Upper lobe of left lung (tissue), 6 donors: Measurements from ENCODE around the gene LYRM4. TPM values are rescaled to one million over a fixed set of nuclear protein-coding genes. Genes with fewer than 3 reads are reported as not detected.

Experiments used
- ATAC-seq, 2 donors: fragments of 200-7000 bp; cut with Tn5 transposase; one replicate each; pipeline ENCODE4 v1.9.1; 2022; ENCODE audit warnings: mild to moderate bottlenecking in 2 of 2, moderate library complexity in 2 of 2; ENCODE audit not compliant: low FRiP score in 2 of 2
- DNase-seq, 2 donors: peaks; one replicate each; pipeline ENCODE4 v3.0.0-alpha.2; 2019 to 2020
- H3K27ac ChIP-seq, 4 donors: fragments of 200-600 bp; sonication (generic); one replicate each; pipeline ENCODE4 v1.5.1; 2016 to 2019
- H3K27me3 ChIP-seq, 4 donors: fragments of 200-600 bp; sonication (generic); one replicate each; pipeline ENCODE4 v1.5.1; 2017 to 2019
- H3K36me3 ChIP-seq, 4 donors: fragments of 200-600 bp; sonication (generic); one replicate each; pipeline ENCODE4 v1.5.1; 2016 to 2019
- H3K4me1 ChIP-seq, 4 donors: fragments of 200-600 bp; sonication (generic); one replicate each; pipeline ENCODE4 v1.5.1; 2018 to 2019
- H3K4me3 ChIP-seq, 4 donors: fragments of 200-600 bp; sonication (generic); one replicate each; pipeline ENCODE4 v1.5.1; 2017 to 2019; ENCODE audit warnings: mild to moderate bottlenecking in 2 of 4, moderate library complexity in 1 of 4
- H3K9me3 ChIP-seq, 4 donors: fragments of 200-600 bp; sonication (generic); one replicate each; pipeline ENCODE4 v1.5.1; 2018 to 2019
- EP300 ChIP-seq, 4 donors: sonication (generic); formaldehyde crosslinking; IDR thresholded peaks; one replicate each; pipeline ENCODE4 v1.5.1; 2017; ENCODE audit warnings: antibody characterized with exemption in 4 of 4, control low read depth in 2 of 4
- POLR2A ChIP-seq, 4 donors: fragments of 450-650 bp; IDR thresholded peaks; one replicate each; pipeline ENCODE4 v1.5.1; 2016 to 2017; ENCODE audit warnings: antibody characterized with exemption in 4 of 4, mild to moderate bottlenecking in 2 of 4
- POLR2AphosphoS5 ChIP-seq, 2 donors: sonication (generic); formaldehyde crosslinking; IDR thresholded peaks; one replicate each; pipeline ENCODE4 v1.5.1; 2017; ENCODE audit warnings: antibody characterized with exemption in 2 of 2
- WGBS, 2 donors: methylation state at CpG; one replicate each; pipeline ENCODE4 v1.1.5; 2017 to 2018; 5-methylcytosine and 5-hydroxymethylcytosine counted together
- total RNA-seq, 6 donors: library from RNA; depleted of rRNA in 4 of 6; stranded (reverse); fragments of >200 nt in 4 of 6; gene quantifications; one replicate each; pipeline versions ENCODE4 v1.1.0 to v1.2.1, GENCODE V29; 2016 to 2021
- TF ChIP-seq, protein P1 (sequence below), 6 experiments: fragments of 450-650 bp in 4 of 6; fragments of 200-600 bp in 2 of 6; sonication (generic) in 2 of 6; IDR thresholded peaks; one replicate each; pipeline ENCODE4 v1.5.1; 2016 to 2019; ENCODE audit warnings: antibody characterized with exemption in 6 of 6
- donor health status: DM: no; HTN: no; CAD: no; lungs with moderate emphysema.
- donor health status: DM: no; HTN: yes; CAD: no; lungs with severe emphysema.

The LYRM4 gene
- total RNA-seq, 6 donors from 2014 or later = 5.8 to 24.1 (median 15.9) TPM

DNA sequence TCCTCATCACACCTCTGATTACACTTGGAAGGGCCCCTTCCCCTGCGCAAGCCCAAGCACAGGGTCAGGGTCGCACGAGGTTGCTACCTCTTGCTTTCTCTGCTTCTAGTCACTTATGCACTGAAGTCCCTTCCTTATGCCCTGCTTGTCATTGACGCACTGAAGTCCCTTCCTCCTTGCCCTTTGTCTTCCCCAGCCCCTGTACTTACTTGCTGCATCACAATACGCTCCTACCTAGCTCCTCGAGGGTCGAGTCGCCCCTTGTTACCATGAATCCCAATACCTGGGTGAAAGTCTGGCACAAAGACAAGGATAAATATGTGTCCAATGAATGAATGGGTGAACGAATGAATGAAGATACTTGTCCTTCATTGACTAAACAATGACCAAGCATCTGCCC is 75.9 kb downstream of the LYRM4 start:
- ATAC-seq (no peak), DNase-seq (no peak)
- 93% methylated on average over 9 of the region's 9 CpGs for WGBS, 2 donors
- no peaks in the 10 kb centered on the region for H3K27me3 ChIP-seq
- H3K27ac ChIP-seq = no peak overlapping the region
- TF ChIP-seq EP300 (IDR thresholded peaks at IDR 0.05) (no peak), POLR2A (IDR thresholded peaks at IDR 0.05) (no peak), POLR2AphosphoS5 (IDR thresholded peaks at IDR 0.05) (no peak)
- TF ChIP-seq, protein P1, sequence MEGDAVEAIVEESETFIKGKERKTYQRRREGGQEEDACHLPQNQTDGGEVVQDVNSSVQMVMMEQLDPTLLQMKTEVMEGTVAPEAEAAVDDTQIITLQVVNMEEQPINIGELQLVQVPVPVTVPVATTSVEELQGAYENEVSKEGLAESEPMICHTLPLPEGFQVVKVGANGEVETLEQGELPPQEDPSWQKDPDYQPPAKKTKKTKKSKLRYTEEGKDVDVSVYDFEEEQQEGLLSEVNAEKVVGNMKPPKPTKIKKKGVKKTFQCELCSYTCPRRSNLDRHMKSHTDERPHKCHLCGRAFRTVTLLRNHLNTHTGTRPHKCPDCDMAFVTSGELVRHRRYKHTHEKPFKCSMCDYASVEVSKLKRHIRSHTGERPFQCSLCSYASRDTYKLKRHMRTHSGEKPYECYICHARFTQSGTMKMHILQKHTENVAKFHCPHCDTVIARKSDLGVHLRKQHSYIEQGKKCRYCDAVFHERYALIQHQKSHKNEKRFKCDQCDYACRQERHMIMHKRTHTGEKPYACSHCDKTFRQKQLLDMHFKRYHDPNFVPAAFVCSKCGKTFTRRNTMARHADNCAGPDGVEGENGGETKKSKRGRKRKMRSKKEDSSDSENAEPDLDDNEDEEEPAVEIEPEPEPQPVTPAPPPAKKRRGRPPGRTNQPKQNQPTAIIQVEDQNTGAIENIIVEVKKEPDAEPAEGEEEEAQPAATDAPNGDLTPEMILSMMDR (IDR thresholded peaks at IDR 0.05) = no peak
- H3K4me1 ChIP-seq = no peaks in the 10 kb centered on the region
- H3K36me3 ChIP-seq = no peaks in the 10 kb centered on the region
- H3K9me3 ChIP-seq = no peaks in the 10 kb centered on the region
- no peak overlapping the region for H3K4me3 ChIP-seq

DNA sequence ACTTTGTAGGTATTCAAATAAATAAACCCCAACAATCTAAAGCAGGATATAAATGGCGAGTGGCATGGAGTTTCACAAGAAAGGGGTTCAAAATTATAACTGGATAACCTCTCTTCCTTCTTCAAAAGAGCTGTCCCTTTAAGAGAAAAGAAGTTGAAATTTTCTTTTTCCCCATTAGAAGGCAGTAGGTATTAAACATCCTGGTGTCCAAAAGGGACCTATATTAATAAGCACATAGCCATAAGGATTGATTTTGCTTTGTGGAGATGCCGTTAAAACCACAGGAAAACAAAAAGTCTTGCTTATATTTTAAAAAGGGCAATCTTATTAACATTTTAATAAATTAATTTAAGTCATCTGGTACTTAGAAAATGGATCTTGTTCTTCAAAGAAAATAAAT is 76.5 kb downstream of the LYRM4 start:
- ATAC-seq (no peak), DNase-seq (no peak)
- 65 to 73% methylated on average over 2 of the region's 2 CpGs for WGBS, 2 donors
- no peaks in the 10 kb centered on the region for H3K36me3 ChIP-seq
- H3K27me3 ChIP-seq = no peaks in the 10 kb centered on the region
- no peaks in the 10 kb centered on the region for H3K4me1 ChIP-seq
- no peak overlapping the region for H3K27ac ChIP-seq
- H3K4me3 ChIP-seq = no peak overlapping the region
- TF ChIP-seq EP300 (IDR thresholded peaks at IDR 0.05) = no peak
- TF ChIP-seq POLR2A (IDR thresholded peaks at IDR 0.05) = no peak
- TF ChIP-seq POLR2AphosphoS5 (IDR thresholded peaks at IDR 0.05) = no peak
- TF ChIP-seq, protein P1 (IDR thresholded peaks at IDR 0.05) = no peak
- H3K9me3 ChIP-seq = no peaks in the 10 kb centered on the region

DNA sequence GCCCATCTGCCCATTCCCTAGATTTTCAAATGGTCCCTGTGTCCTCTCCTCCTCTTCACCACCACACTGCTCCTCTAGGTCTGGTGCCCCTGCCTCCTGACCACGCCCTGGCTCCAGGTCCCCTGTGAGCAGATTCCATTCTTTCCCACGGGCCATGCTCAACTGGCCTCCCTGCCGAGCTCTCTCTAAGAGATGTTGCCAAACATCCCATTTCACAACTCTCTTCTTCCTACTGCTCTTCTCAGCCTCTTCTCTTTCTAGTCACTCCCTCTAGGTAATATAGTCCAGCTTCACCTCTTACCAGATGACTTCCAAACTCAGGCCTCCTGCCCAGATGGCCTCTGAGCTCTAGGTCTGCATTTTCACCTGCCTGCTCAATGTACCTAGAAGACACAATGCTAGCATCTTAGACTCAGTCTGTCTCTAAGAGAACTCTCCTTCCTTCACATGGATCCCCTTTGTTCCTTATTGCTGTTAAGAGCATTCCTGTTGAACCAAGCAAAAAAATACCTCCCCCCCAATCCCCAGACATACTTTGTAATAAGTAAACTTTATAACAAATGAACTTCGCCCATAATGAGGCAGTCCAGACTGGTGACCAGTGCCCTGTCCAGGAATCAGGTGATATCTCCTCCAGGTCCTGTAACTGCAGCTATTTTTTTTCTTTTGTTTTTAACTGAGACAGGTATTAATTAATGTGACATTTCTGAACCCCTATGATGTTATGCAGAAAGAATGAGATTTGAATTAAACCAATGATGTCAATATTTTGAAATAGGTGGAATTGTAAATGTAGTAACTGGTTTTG is 79.0 kb downstream of the LYRM4 start:
- Histone ChIP-seq H3K36me3 (no peaks in the 10 kb centered on the region), H3K27me3 (no peaks in the 10 kb centered on the region), H3K4me3 (no peak overlapping the region), H3K27ac (no peak overlapping the region), H3K4me1 (no peaks in the 10 kb centered on the region), H3K9me3 (no peaks in the 10 kb centered on the region)
- WGBS, 2 donors = 72 to 80% methylated on average over 4 of the region's 4 CpGs
- peak in 1 of 2 donors; percentile 8 for DNase-seq
- no peak for ATAC-seq
- TF ChIP-seq POLR2A (IDR thresholded peaks at IDR 0.05) = no peak
- no peak for TF ChIP-seq POLR2AphosphoS5 (IDR thresholded peaks at IDR 0.05)
- TF ChIP-seq, protein P1 (IDR thresholded peaks at IDR 0.05) = no peak
- TF ChIP-seq EP300 (IDR thresholded peaks at IDR 0.05) = no peak

DNA sequence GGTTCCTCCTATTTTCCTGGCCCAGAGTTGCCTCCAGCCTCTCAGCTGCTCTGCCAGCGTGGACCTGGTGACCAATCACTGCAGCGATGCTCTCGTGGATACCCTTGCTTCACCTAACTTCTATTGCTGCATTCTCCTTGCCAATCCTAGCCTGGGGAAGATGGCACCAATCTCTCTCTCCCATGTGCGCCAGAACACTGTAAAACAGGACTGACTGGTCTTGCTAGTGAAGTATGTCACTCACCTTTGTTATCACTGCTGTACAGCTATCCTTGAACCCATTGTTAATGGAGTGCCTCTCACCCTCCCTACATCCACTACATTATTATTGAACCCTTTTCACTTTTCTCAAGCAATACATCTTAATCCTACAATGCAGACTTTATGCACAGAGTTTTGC is 80.1 kb downstream of the LYRM4 start:
- TF ChIP-seq POLR2AphosphoS5 (IDR thresholded peaks at IDR 0.05) = no peak
- TF ChIP-seq POLR2A (IDR thresholded peaks at IDR 0.05) = no peak
- no peak for TF ChIP-seq EP300 (IDR thresholded peaks at IDR 0.05)
- TF ChIP-seq, protein P1 (IDR thresholded peaks at IDR 0.05) = no peak
- WGBS, 2 donors = 92 to 97% methylated on average over 4 of the region's 4 CpGs
- no peak for ATAC-seq

DNA sequence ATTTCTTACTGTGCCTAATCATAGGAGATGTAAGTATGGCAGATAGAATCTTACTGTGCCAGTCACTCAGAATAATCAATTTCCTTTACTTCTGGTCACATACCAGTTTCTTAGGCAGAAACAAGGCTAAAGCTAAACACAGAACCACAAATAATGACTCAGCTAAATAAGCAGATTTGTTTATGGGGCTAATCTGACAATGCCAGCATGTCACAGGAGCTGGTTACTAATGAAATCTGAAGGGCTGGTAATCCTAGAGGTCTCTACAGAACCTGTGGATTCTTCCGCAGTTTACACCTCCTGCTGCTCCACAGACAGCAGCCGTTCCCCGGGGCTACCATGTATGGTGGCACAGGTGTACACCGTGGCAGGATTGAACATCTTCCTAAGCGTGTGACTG is 80.8 kb downstream of the LYRM4 start:
- no peak for TF ChIP-seq EP300 (IDR thresholded peaks at IDR 0.05)
- TF ChIP-seq, protein P1 (IDR thresholded peaks at IDR 0.05) = no peak
- no peak for TF ChIP-seq POLR2A (IDR thresholded peaks at IDR 0.05)
- no peak for TF ChIP-seq POLR2AphosphoS5 (IDR thresholded peaks at IDR 0.05)
- Histone ChIP-seq H3K27me3 (no peaks in the 10 kb centered on the region), H3K27ac (no peak overlapping the region), H3K4me1 (peaks cover 0 to 7% (median 2%) of the 10 kb centered on the region in 4 donors), H3K9me3 (no peaks in the 10 kb centered on the region), H3K4me3 (no peak overlapping the region), H3K36me3 (no peaks in the 10 kb centered on the region)
- ATAC-seq (no peak), DNase-seq (no peak)
- 94 to 96% methylated on average over 5 of the region's 5 CpGs for WGBS, 2 donors

More for the DNA sequence above, 80.1 kb downstream of the LYRM4 start:
- no peaks in the 10 kb centered on the region for H3K36me3 ChIP-seq
- H3K4me1 ChIP-seq = no peaks in the 10 kb centered on the region
- H3K9me3 ChIP-seq = no peaks in the 10 kb centered on the region
- DNase-seq = no peak
- no peak overlapping the region for H3K4me3 ChIP-seq
- no peak overlapping the region for H3K27ac ChIP-seq
- H3K27me3 ChIP-seq = no peaks in the 10 kb centered on the region
